Stimulated activated CD4-positive, alpha-beta T cell treated with anti-CD3 and anti-CD28 coated beads, Interleukin-15, amount 100 ng/mL, for 48 hours (primary cell): ENCODE results near the gene HORMAD1.
A peak's percentile ranks its signal among the peaks of the same experiment; 100 is the strongest.
"Not testable (repeated sequence)": the region's sequence is repeated elsewhere in the genome, so short reads cannot be mapped to it uniquely, and the experiment has no call there.

ENCODE experiments used
- DNase-seq, 2 donors: peaks; one replicate each; pipeline ENCODE4 v3.0.0-alpha.2; 2020; ENCODE audit warnings: low read depth in 2 of 2

Gene HORMAD1

DNA sequence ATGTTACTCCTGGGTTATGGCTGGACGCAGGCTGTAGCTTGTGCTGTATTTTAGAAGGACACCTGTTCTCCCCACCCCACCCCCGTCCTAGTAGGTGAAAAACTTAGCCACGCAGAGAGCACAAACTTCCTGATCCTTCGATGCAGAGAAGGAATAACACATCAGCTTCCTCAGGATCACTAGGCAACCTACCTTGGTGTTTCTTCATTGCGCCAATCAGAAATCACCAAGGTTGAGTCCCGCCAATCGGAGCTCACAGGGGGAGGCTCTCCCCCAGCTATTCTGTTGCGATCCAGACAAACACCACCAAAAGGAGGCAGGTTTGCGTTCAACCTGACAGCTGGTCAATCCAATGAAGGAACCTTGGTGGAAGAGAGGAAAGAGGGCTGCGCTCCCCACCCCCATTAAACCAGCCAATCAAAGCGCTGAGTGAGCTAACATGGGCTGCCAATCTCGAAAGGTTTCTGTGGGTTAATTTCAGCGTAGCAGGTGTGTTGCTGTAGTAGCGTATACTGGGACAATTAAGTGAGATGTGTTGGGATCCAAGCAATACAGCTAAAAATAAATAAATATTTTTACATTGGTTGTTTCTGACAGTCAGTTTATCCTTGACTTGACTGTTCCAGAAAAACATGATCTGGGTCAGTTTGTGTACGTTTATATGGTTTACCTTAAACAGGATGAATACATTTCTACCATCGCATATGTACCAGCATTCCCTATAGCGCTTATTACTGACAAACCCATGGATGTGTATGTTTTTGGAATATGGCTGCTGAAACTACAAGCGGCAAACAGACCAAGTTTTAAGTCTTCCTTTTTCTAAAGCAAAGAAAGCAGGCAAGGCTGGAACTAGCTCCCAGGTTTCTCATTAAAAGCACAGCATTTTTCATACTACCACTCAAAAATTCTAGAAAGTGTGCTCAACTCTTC is 23.4 kb downstream of the HORMAD1 start, which contains the start of gene GOLPH3L:
Gene GOLPH3L, minus strand, starts transcription at position 160 of the 933 bp plus-strand sequence. CDS start 2,316 bp downstream, outside the sequence.
- peak; percentile 83 to 85 for DNase-seq

DNA sequence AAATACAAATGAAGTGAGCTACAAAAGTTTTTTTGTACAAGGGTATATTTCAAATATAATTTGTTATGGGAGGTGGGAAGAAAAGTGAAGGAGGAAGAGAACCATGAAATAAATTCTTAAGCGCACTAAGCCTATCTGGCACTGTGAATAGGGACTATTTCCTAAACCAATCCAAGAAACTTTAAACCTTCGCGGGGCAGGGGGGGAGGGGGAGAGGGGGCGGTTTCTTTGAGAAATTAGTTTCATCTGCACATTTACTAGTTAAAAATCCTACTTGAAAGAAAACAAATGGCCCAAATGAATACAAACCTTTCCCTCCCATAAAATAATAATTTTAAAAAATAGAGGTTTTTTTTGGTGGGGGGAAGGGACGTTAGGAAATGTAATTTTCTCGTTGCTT is 24.1 kb downstream of the HORMAD1 start:
- DNase-seq = no peak

DNA sequence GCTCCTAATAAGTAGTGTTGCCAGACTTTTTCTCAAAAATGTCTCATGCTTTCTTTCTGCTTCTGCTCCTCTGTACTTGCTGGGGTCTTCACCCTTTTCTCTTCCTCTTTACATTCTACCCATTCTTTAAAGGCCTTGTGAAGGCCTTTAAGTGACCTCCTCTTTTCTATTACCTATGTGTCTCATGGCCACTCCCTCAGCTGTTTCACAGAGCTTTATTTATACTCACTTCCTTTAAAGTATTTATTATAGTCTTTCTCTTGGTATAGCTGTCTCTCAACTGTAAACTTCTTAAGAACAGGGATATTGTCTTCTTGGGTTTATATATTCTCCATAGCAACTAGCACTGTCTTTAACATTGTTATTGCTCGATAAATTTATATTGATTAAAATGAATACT is 24.5 kb downstream of the HORMAD1 start:
- DNase-seq = no peak

DNA sequence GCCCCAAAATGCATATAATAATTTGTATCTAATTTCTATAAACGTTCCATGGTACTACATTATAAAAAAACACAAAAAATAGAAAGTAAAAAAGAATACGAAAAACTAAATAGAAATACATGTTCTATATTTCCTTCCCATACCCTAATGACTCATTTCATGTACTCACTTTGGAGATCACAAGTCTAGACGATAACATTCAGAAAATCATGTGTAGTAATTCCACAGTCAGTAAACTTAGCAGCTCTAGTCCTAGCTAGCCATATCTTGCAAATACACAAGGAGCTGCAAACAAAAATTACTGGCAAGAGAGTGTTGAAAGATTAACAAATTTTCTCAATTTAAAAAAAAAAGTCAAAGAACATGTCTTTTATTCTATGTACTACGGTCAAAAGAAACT is 25.1 kb downstream of the HORMAD1 start:
- DNase-seq = no peak

DNA sequence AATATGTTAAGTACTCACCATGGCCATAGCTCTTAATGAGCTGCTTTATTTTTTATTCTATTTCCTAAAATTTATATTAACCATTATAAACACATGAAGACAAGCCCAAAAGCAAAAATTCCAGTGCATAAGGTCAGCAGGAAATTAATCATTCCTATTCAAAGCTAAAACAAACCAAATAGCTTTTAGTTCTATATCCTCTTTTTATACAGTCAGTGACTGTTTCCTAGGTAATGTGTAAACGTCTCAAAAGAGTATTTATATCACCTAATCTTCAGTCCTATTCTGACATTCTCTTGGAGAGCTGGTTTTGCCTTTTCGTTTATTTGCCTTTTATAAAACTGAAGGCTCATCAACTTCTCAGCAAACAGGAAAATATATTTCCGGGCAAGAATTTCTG is 28.0 kb downstream of the HORMAD1 start:
- DNase-seq = no peak

DNA sequence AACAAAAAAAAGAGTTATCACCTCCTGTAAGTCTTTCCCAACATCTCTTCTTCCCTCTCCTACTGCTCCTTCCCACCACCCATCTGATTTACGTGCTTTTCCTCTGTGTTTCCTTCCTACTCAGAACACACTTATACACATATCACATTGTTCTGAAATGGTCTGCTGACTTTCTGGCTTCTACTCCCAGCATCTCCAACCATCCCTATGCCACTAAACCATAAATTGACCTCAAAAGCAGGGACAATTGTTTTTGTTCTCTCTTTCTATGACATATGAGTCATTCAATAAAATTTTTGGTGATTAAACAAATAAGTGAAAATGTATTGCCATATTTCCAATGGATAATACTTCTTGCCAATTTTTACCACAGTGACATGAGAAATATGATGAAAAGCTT is 31.9 kb downstream of the HORMAD1 start:
- no peak for DNase-seq

DNA sequence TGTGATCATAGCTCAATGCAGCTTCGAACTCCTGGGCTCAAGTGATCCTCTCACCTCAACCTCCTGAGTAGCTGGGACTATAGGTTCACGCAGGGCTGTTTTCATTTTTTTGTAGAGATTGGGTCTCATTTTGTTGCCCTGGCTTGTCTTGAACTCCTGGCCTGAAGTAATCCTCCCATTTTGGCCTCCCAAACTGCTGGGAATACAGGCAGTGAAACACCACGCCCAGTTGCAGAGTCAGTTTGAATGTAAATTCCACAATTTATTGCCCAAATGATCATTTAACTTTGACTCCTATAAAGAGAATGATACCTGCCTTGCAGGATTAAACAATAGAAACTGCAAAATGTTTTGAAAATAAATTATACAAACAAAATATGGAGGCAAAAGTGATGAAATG is 34.4 kb downstream of the HORMAD1 start:
- DNase-seq = no peak

DNA sequence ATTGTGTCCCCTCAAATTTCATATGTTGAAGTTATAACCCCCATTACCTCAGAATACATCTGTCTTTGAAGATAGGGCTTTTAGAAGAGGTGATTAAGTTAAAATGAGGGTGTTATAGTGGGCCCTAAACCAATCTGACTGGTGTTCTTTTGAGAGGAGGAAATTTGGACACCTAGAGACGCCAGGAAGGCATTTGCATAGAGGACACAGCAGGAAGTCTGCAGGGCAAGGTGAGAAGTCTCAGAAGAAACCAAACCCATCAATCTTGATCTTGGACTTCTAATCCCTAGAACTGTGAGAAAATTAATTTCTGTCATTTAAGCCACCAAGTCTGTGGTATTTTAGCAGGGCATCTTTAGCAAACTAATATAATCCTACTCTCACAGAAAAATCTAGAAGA is 36.8 kb downstream of the HORMAD1 start:
- DNase-seq = no peak

DNA sequence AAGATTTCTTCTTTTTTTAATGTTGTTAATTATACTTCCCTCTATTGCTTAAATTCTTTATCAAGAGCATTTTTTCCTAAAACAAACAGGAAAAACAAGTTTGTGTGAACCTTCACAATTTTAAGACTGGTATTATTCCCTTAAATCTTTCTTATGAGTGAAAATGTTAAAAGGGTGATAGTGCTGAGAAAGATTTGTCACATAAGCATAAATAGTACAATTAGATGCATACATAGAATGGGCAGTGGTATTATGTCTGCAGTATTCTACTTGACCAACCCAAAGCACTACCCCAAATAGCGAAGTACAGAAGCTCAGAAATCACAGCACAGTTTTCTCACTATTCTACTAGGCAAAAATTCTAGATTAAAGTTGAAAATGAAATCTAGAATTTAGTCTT is 41.7 kb downstream of the HORMAD1 start:
- no peak for DNase-seq

DNA sequence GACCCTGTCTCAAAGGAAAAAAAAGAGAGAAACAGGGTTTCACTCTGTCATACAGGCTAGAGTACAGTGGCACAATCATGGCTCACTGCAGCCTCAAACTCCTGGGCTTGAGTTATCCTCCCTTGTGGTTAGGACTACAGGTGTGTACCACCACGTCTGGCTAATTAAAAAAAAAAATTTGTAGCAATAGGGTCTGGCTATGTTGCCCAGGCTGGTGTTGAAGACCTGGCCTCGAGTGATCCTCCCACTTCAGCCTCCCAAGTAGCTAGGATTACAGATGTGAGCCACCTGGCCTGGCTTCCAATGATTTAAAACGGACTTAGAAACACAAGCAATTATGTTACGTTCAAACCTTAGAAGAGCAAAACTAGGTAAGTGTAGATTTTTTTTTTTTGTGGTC is 45.8 kb downstream of the HORMAD1 start:
- DNase-seq = no peak

DNA sequence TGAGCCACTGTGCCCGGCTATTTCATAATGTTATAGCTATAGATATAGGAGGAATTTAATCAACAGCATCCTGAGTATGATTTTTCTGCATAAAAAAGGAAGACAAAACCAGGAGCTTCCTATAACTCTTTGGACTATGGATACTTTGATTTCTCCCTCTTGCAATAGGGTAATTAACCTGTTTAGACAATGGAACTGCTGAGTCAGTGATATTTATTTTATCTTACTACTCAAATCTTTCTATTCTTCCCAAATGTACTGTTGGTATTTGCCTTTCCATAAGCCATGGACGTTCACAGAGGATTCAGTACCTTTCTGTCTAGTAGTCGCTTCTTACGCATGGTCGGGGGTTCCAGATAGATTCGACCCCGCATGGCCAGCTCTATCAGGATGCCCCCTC is 57.4 kb downstream of the HORMAD1 start:
- no peak for DNase-seq

DNA sequence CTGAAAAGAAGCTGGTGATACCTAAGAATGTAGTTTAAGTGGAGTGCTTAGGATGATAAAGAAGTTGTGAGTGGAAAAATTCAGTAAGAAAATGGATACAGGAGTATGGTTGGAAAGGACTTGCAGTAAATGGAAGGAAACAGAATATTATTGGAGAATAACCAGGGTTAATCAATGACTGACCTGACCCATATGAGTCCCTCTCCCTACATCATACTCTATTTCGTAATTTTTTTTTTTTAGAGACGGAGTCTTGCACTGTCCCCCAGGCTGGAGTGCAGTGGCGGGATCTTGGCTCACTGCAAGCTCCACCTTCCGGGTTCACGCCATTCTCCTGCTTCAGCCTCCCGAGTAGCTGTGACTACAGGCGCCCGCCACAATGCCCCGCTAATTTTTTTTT is 57.9 kb downstream of the HORMAD1 start:
- no peak for DNase-seq

DNA sequence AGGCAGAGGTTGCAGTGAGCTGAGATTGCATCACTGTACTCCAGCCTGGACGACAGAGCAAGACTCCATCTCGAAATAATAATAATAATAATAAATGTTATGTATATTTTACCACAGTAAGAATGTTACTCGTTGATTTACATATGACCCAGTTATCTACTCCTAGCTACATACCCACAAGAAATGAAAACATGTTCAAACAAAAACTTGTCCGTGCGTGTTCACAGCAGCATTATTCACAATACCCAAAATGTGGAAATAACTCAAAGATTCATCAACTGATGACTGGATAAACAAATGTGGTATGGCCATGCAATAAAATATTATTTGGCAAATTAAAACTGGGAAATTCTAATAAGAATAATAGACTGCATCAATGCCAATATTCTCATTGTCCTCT is 59.5 kb downstream of the HORMAD1 start:
- no peak for DNase-seq

DNA sequence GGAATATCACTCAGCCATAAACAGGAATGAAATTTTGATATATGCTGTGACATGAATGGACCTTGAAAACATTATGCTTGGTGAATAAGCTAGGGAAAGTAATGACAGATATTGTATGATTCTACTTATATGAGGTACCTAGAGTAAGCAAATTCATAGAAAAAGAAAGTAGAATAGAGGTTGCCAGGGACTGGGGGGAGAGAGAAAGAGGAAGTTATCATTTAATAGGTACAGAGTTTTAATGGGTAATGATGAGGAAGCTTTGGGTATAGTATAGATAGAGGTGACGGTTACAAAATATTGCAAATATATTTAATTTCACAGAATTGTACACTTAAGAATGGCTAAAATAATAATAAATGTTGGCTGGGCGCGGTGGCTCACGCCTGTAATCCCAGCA is 60.1 kb downstream of the HORMAD1 start:
- no peak for DNase-seq

DNA sequence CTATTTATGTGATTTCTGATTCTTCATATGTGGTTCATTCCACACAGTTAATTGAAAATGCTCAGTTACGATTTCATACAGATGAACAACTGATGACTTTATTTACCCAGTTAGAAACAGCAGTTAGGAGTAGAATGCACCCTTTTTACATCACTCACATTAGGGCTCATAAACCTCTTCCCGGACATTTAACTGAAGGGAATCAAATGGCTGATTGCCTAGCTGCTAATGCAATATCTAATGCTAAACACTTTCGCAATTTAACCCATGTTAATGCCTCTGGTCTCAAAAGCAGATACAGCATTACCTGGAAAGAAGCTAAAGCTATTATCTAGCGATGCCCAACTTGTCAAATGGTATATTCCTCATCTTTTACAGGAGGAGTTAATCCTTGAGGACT is 63.6 kb downstream of the HORMAD1 start:
- not testable (repeated sequence) for DNase-seq

DNA sequence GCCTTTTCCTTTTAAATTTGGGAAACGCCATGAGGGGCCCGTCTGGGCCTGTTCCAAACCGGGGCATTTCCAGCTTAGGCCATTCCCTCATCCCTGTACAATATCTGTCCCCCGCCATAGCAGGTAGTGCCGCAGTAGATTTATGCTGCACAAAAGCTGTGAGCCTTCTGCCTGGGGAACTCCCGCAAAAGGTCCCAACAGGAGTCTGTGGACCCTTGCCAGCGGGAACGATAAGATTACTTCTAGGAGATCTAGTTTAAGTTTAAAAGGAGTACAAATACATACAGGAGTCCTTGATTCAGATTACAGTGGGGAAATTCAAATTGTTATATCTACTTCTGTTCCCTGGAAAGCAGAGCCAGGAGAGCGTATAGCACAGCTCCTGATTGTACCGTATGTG is 66.1 kb downstream of the HORMAD1 start:
- not testable (repeated sequence) for DNase-seq

DNA sequence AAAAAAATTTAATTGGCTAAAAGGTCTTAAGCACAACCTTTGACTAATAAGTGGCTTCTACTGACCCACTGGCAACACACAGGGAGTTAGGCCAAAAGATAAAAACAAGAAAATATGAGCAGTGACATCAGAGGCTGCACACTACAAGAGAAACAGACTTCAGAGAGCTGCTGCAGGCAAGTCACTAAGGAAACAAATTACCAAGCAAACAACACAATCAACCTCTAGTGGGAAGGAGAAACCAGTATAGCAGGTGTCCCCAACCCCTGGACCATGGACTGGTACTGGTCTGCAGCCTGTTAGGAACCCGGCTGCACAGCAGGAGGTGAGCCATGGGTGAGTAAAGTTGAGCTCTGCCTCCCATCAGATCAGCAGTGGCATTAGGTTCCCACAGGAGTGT is 70.5 kb downstream of the HORMAD1 start:
- DNase-seq = no peak

DNA sequence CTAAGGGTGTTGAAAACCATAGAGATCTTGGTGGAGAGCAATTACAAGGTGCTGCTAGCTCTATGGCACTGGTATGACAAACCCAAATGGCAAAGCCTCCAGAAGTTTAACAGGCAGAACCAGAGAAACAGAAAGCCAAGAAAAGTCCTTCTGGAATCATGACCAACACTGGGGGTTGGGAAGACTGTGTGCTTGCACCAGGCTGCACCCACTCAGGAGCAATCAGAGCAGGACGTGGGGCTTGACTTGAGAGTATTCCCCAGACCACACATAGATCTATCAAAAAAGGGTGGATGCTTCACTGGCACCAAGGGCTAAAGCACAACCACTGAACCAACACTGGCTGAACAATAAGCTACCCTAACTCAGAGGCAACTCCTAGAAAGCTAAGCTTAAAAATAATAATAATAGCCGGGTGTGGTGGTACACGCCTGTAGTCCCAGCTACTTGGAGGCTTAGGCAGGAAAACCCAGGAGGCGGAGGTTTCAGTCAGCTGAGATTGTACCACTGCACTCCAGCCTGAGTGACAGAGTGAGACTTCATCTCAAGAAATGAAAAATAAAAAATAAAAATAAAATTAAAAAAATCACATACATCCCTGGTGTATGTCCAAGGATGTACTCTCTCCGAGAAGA is 71.1 kb downstream of the HORMAD1 start:
- no peak for DNase-seq
